Stimulated activated naive CD4-positive, alpha-beta T cell treated with Interleukin-2 at 50 U/mL for 16 hours (primary cell): ENCODE results near the gene FBN1.

Source experiments
- DNase-seq: peaks from one replicate; lab custom pipeline; 2025; lab: John Stamatoyannopoulos, UW

FBN1 gene

DNA sequence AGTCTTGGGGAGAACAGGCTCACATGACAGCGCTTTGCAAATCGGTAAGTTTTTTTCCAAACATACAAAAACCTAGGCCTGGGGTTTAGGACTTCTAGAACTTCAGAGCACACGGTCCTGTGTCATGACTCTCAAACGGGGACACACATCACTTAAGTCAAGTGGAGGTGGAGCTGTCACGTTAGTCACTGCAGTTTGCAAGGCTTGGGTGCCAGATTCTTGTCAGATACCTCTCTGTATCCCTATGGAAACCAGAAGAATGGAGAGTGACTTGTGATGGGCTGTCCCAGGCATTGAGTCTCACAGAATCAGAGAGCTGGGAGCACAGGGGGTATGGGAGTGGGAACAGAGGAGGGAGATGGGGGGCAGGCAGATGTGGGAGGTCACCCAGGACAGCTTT lies 249.5 kb downstream of the FBN1 start:
- DNase-seq = no peak

DNA sequence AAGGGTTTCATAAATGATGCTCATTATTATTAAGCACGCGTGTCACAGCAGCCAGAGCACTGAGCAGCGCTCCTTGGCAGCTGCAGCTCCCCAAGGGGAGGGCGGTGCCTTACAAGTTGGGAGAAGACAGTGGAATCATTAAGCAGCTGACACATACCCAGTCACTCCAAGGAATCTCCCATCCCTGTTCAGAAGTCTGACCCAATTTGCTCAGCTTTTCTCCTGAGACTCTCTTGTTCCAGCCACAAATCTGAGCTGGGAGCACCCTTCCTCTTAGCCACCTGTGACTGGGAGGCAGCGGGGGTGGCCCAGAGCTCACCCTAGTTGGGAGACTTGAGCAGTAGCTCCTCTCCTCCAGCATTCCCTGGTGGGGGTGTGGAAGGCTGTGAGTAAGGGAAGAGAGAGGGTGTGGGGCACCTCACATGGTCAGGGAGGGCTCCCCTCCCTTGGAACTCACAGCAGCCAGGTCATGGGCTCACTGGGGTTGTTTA lies 249.9 kb downstream of the FBN1 start:
- no peak for DNase-seq

DNA sequence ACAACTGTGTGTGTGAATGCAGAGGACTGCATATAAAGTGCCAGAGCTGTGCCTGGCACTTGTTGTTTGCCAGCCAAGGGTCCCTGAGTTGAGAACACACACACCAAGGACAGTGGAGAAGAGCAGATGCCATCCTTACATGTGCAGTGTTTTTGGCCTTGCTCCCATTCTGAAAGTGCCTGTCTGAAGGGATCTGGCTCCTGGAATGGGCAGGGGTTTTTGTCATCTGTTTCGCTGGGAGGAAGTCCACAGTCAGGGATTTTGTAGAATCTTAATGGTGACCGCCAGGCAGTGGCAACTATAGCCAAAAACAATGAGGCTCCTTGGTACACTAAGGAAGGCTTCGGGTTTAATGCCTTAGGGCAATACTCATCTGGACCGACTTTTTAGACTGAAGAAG lies 250.5 kb downstream of the FBN1 start:
- DNase-seq = no peak

GRCh38 chr15:48393645-48394506 lies 251.6 kb downstream of the FBN1 start:
- DNase-seq = no peak

DNA sequence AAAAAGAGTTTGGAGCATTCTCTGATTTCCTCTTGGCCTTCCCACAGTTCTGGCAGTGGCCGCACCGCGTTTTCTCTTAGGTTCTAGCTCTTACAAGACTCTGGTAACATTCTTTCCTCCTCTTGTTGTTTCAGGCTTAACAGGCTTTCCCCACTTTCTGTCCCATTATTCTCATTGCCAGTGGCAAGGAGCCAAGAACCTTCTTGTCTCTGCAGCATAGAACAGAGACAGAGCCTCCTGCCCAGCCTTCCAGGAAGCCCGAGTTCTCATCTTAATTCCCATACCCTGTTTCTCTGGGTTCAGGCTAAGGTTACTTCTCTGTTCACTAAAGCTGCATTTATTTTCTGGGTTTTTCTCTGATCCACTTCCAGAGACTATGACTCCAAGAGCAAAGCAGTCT lies 253.2 kb downstream of the FBN1 start:
- no peak for DNase-seq

- no peak for DNase-seq
Measured at GRCh38 chr15:48391950-48392349, 253.6 kb downstream of the FBN1 start.

- DNase-seq = no peak
Measured at GRCh38 chr15:48389691-48390143, 255.8 kb downstream of the FBN1 start.

DNA sequence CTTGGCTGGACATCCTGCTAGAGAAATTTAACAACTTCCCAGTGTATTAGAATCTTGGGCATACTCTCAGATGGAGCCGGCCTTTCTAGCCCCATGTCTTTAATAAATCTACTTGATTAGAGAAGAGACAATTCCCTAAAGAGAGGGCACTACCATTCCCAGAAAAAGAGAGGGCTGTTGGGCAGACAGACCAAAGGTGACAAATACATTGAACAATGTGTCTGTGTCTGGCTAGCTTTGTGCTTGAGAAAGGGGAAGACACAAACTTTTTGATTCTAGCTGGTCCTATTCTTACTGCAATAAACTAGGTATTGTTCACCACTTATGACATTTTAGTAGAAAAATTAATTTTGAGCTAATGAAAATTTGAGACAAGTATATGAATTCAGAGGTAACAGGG lies 256.6 kb downstream of the FBN1 start:
- no peak for DNase-seq

- DNase-seq = no peak
Measured at GRCh38 chr15:48388016-48388851, 257.3 kb downstream of the FBN1 start.

DNA sequence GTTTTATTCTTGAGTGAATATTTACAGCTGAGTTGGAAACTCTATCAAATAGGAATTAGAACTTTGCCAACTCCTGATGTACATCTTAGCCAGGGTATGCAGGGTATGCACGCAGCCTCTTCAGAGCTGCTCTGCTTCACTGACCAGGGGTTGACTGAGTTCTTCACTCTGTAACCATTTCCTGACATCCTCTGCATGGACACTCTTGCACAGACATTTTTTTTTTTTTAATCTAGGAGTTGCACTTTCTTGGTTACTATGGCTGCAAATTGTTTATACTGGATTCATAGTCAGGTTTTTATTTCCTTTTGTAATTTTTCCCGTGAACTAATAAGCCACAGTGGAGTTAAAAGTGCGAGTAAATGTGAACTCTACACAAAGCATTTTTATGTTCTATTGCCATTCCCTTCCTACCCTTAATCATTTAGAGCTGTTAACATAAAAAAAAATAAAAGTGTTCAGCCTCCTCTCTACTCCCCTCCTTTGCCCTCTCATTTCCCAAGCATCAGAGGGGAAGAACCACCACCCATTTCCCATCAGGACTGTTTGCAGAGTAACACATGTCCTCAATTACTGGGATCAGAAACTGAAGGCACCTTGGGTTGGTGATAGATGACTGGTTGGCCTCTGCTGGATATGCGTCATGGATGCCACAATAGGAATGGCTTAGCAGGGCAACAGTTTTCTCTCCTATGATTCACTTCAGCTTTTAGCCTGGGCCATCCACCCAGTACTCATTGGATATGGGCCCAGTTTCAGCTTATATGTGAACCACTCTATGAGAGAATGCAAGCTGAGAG lies 260.3 kb downstream of the FBN1 start:
- no peak for DNase-seq

DNA sequence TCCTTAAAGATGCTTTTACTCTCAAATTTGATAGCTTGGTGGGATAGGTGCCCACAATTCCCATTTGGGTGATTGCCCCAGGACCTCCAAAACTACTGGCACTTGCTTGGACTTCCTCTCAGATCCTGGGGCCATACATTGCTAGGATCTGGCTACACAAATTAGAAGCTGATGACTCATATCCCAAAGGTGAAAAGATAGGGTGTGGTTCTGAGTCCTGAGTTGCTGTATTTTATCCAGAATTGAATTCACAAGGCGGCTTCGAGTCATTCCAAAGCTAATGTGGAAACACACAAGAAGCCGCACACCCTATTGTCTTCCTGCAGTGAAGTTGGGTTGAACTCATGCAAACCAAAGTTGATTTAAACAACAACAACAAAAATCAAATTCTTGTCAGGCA lies 260.9 kb downstream of the FBN1 start:
- no peak for DNase-seq

GRCh38 chr15:48383031-48383430 lies 262.5 kb downstream of the FBN1 start:
- DNase-seq = no peak

GRCh38 chr15:48381861-48382260 lies 263.6 kb downstream of the FBN1 start:
- DNase-seq = no peak

GRCh38 chr15:48380198-48380597 lies 265.3 kb downstream of the FBN1 start:
- no peak for DNase-seq

DNA sequence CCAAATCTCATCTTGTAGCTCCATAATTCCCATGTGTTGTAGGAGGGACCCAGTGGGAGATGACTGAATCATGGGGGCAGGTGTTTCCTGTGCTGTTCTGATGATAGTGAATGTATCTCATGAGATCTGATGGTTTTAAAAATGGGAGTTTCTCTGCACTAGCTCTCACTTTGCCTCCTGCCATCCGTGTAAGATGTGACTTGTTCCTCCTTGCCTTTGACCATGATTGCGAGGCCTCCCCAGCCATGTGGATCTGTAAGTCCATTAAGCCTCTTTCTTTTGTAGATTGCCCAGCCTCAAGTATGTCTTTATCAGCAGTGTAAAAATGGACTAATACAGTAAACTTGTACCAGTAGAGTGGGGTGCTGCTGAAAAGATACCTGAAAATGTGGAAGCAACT lies 269.7 kb downstream of the FBN1 start:
- DNase-seq = no peak

DNA sequence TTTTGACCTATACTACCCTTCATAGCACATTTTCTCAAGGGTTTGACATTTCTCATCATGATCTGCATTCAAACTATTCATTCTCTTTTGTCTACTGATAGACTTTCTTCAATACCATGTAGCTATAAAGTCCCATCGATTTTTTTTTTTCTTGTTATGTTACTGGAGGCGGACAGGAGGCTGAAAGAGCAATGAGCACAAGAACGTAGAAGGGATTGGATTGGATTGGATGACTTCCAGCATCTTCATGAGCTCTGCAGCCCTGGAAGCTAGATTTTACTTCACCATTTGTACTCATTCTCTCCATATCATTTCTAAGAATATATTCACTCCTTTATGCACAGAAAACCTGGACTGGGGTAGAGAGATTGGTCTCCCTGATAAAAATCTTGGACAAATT lies 271.0 kb downstream of the FBN1 start:
- no peak for DNase-seq

GRCh38 chr15:48373821-48374451 lies 271.6 kb downstream of the FBN1 start:
- no peak for DNase-seq

DNA sequence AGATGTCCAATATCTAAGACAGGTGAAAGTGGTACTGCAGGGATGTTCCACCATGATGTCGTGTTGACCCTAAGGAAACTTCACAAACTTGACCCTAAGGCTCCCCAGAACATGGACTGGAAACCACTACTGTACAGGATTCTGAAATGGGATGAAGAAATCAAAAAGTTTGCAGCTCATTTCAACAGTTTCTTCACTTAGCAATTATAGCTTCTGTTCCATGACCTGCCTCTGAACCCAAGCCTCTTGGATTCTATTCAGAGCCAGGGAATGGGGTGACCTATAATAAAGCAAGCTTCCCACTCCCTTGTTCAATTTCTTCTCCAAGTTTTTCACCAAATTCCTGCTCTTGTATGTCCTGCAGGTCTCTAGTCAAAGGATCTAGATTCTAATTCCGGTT lies 273.5 kb downstream of the FBN1 start:
- DNase-seq = no peak

GRCh38 chr15:48371550-48371949 lies 274.0 kb downstream of the FBN1 start:
- DNase-seq = no peak

DNA sequence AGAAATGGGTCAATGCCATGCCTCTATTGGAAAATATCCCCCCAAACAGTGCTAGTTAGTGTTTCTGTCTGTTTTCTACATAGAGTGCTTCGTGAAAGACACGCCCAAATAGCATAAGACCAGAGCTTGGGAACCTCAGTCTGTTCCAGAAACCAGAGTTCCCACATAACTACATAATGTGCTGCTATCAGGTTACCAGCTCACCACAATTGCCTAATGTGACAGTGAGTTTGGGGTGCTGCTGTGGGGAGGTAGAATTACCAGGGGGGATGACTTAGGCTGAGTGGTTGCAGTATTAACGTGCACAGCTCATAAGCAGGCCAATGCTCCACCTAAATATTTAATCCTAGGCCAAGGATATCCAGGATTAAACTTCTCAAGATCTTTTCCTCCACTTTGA lies 275.0 kb downstream of the FBN1 start:
- DNase-seq = no peak

DNA sequence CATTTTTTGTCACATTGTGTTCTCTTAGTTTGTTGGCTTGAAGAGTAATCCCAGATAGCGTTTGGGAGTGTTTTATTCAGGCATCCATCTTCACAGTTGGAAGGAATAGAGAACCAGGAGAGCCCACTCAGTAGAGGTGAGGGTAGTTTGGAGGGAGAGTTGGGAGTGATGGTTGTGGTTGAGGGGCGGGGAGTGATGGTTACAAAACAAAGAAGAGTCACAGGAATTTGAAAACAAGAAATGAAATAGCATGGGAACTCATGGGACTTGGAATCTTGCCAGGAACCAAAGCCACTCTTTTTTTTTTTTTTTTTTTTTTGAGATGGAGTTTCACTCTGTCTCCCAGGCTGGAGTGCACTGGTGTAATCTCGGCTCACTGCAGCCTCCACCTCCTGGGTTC lies 278.0 kb downstream of the FBN1 start:
- no peak for DNase-seq
